ENCODE data around the gene EFNB2.

Gene EFNB2, protein sequence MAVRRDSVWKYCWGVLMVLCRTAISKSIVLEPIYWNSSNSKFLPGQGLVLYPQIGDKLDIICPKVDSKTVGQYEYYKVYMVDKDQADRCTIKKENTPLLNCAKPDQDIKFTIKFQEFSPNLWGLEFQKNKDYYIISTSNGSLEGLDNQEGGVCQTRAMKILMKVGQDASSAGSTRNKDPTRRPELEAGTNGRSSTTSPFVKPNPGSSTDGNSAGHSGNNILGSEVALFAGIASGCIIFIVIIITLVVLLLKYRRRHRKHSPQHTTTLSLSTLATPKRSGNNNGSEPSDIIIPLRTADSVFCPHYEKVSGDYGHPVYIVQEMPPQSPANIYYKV

DNA sequence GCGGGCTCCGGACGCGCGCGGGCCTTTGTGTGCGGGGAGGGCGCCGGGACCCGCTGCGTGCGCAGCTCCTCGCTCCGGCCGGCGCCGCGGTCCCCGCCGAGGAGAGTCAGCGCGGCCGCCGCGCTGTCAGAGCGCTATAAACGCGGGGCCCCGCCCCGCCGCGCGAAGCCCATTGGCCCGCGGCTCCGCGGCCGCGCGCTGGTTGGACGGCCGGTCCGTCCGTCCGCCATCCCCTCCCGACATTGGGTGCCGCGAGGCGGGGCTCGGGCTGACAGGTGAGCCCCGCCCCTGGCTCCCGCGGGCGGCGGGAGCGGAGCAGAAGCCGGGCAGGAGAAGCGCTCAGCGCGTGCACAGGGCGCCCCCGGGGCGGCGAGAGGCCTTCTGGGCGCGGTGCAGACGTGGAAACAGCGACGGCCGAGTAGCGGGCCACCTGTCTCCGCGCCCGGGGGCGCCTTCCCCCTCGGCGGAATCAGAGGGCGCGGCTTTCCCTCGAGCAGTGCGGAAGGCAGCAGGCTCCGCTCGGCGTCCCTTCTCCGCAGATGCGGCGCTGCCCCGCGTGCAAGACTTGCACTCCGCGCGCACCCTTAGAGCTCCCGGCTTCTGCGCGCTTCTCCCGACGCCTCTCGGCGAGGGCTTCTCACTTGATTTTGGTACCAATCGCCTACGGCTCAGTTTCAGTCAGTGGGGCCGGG is at the start of gene EFNB2:
Gene EFNB2 (minus strand): TSS at position 111 of the 692 bp plus-strand sequence. CDS start 698 bp downstream, outside the sequence.
- TF ChIP-seq, protein P1, sequence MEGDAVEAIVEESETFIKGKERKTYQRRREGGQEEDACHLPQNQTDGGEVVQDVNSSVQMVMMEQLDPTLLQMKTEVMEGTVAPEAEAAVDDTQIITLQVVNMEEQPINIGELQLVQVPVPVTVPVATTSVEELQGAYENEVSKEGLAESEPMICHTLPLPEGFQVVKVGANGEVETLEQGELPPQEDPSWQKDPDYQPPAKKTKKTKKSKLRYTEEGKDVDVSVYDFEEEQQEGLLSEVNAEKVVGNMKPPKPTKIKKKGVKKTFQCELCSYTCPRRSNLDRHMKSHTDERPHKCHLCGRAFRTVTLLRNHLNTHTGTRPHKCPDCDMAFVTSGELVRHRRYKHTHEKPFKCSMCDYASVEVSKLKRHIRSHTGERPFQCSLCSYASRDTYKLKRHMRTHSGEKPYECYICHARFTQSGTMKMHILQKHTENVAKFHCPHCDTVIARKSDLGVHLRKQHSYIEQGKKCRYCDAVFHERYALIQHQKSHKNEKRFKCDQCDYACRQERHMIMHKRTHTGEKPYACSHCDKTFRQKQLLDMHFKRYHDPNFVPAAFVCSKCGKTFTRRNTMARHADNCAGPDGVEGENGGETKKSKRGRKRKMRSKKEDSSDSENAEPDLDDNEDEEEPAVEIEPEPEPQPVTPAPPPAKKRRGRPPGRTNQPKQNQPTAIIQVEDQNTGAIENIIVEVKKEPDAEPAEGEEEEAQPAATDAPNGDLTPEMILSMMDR (conservative IDR thresholded peaks at IDR 0.05), result no peak
- peak within 1 kb of the TSS; percentile 91 for H3K27ac ChIP-seq

DNA sequence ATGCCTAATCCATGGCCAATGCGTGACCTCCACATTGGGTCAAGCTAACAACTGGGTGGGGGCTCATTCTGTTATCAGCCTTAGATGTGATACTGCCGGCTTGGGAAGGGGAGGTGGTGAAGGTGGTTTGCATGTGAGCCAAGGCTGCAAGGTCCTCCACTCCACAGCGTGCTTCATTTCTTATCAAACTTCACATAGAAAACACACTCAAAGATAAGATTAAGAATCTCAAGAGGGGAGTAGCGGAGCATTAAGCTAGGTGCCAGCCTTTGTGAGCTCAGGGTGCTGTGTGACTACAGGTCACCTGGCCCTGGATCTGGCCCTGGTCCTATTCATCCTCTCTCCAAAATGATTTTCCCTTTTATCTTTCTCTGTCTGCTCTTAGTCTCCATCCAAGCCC is 45.8 kb upstream of the EFNB2 start:
- no peak overlapping the region for H3K27ac ChIP-seq
- TF ChIP-seq, protein P1 (conservative IDR thresholded peaks at IDR 0.05), result no peak

DNA sequence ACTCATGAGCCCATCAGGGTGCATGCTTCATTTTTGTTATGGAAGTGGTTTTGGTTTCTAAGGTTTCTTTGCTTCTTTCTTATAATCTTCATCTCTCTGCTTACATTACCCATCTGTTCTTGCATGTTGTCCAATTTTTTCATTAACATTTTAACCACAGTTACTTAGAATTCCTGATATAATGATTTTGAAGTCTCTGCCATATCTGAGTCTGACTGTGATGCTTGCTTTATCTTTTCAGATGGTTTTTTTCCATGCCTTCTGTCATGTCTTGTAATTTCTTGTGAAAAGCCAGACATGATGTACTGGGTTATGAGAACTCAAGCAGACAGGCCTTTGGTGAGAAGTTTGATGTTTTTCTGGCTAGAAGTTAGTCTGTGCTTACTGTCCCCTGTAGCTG is 40.4 kb upstream of the EFNB2 start:
- no peak overlapping the region for H3K27ac ChIP-seq
- TF ChIP-seq, protein P1 (conservative IDR thresholded peaks at IDR 0.05), result no peak

DNA sequence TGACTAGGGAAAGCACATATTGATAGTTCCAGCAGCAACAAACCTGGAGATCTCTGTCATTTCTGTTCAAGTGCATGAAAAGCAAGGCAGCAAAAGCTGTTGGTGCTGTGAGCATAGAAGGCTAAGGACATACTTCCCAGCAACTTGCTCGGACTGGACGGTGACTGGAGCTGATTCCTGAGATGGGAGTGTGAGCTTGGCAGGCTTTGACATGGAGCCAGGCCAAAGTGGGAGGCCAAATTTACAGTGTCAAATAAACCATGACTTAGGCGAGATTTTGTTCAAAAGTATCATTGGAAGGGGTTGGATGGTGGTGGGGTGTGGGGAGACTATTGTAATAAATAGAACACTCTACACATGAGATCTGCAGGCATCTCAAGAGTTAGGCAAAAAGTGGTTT is 38.4 kb upstream of the EFNB2 start:
- TF ChIP-seq, protein P1 (conservative IDR thresholded peaks at IDR 0.05), result no peak
- no peak overlapping the region for H3K27ac ChIP-seq

DNA sequence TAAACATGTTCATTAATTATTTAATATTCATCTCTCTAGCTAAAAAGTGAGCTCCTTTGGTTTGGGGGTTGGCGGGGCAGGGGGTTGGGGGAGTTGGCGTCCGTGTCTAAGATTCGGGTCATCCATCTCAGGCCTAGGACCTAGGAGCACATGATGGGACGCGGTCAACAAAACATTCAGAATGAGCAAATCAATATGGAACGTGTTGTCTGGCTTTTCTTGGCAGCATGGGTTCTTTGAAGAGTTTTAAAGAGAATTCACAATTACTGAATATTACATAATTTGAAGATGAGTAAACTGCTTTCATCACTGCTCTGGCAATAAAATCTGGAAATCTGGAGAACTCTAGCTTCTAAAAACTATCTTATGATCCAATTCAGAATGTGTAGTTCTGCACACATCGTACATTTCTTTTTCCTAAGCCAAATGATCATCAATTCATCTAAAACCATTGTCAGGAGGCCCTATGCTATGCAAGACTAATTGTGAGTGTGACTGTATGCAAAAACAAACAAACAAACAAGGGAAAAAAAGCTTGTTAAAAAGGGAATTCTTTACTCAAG is 37.9 kb upstream of the EFNB2 start:
- H3K27ac ChIP-seq, result no peak overlapping the region
- TF ChIP-seq, protein P1 (conservative IDR thresholded peaks at IDR 0.05), result no peak

DNA sequence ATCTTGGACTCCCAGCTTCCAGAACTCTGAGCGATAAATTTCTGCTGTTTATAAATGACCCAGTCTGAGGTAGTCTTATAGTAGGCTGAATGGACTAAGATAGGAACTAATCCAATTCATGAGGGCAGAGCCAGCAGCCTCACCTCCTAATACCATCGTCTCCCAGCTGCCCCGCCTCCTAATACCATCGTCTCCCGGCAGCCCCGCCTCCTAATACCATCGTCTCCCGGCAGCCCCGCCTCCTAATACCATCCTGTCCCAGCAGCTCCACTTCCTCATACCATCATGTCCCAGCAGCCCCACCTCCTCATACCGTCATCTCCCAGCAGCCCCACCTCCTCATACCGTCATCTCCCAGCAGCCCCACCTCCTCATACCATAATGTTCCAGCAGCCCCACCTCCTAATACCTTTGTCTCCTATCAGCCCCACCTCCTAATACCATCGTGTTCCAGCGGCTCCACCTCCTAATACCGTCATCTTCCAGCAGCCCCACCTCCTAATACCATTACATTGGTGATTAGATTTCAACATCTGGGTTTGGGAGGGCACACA is 34.9 kb upstream of the EFNB2 start:
- H3K27ac ChIP-seq, result peak overlapping the region; percentile 7; the same call in 1 of the 2 replicates
- TF ChIP-seq, protein P1 (conservative IDR thresholded peaks at IDR 0.05), result no peak
